ENCODE measurements around the gene TAP2.
"Not testable (repeated sequence)": the region's sequence is repeated elsewhere in the genome, so short reads cannot be mapped to it uniquely, and the experiment has no call there.

TAP2 gene

DNA sequence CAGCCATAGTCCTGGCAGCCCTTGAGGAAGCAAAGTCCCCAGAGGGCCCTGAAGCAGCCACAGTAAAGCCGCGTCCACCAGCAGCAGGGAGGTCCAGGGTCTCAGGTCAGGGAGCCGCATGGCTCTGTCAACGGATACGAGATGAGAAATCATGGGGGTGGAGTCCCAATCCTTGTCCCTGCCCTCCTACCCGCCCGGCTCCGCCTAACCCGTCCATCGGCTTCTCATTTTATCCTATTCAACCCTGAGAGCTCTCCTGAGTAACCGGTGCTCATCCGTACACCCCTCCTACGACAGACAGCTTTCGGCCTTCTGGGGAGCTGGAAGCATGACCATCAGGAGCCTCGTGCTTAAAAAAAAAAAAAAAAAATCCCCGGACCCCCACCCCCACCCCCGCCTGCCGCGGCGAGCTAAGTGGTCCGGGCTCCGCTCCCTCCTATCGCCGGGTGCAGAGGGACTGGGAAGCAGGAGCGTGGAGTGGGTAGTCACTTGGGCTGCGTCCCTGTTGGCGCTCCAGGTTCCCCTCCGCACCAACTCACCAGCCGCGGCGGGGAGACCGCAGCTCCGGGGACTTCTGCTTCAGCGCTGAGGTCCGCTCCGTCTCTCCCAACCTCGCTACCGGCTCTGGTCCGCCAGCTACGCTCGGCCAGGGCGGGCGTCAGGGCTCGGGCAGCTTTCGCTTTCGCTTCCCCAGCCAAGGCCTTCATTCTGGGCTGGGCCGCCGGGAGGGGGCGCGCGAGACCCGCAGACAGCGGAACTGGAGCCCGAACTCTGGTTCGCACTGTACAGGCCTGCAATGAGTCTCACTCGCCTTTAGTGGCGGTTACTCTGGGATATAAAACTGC, at the start of gene TAP2:
TSS of gene TAP2 (minus strand) at position 626 of the 845 bp plus-strand sequence. CDS start at position 120, 506 bp downstream.
- DNase-seq = peak; percentile 85

DNA sequence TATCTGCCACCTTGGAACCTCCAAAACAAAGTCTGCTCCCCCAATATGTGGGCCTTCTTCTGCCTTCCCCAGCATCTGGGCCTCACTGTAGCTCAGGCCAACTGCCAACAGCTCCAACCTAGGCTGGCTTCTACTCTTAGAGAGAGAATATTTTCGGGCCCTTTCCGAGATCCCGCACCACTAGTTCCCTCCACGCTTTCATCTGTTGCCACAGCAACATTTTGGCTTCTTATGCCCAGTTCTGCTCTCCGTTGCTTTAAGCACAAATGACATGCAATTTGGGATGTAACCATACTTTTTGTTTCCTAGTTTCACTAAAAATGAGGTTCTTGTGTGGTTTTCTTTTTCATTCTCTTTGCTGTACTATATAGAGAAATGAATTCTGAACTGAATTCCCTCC, 49.1 kb upstream of the TAP2 start:
- no peak for DNase-seq

DNA sequence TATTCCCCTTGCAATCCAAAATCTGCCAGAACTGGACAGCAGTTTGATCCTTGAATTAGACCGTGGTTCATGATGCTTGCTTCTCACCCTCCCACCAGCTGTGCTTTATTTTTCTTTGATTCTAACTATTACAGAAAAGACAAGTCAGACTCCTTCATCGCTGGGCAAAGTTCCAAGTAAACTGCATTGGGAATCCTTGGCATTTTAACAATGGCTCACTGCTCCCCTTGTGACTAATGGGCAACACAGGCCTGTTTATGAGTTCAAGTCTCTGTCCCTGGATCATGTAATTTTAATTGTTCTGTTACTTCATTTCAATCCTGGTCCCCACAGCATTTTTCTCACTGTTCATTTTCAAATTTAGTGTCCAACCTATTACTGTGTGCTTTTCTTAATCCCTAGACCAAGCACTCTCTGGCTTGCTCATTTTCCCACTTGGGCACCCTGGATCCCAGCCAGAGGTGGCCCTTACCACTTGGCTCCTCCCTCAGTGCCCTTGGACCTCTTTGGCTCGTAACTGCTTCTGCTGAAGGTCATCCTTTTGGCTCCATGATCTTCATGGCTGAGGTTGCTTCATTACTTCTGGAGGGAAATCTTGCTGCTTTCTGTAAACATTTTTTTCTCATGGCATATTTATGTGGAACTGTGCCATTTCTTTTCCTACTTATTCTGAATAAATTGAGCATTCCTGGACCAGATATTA, 48.3 kb upstream of the TAP2 start:
- no peak for DNase-seq

DNA sequence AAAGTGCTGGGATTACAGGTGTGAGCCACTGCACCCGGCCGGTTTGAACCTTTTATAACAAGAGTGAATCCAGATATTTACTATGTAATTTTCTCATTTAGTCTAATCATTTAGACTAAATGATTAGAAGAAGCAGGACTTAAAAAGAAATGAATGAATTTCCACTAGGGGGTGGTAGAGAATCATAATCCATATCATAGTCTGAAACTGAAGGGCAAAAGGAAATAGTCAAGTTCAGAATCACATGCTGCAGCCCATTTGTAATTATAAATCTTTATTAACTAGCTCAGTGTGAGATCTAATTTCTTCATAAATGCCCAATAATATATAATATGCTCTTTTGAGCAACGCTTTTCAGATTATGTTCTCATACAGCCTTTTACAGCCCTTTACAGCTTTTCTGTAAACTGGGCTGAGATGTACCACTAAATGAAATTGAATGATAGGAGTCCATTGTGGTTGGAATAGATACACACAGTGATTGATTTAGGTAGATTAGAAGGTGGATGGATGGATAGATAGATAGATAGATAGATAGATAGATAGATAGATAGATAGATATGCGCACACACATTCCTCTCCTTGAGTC, 47.3 kb upstream of the TAP2 start:
- peak; percentile 30 for DNase-seq

DNA sequence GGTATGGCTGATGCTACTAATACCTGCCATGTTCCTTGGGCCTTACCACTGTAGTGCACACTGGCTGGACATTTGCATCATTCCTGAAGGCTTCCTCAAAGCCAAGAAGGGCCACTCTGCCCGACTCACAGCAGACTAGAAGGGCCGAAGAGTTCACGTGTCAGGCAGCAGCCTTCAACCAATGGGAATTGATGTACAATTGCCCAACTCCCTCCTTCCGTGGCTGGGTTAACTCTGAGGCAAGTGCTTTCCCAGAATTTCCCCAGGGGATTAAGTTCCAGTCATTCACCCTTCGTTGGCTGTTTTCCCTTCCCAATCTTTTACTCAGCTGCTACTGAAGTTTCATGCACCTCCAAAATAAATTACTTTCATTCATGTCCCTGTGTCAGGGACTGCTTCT, 45.2 kb upstream of the TAP2 start:
- no peak for DNase-seq

DNA sequence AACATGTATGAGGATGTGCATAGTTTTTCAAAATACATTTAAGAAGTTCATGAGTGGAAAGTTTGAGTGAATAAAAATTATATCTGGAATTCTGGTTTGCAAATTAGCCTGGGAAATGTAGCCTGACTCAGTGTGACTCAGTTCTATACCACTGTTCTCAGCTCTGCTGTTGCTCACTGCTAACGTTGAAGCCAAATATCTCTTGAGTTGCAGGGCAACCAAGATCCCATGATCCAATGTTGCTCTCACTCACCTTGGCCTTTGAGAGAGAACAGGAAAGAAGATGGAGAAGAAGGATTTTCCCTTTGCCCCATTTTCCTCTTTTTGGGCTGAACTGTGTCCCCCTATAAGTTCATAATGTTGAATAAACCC, 44.3 kb upstream of the TAP2 start:
- no peak for DNase-seq

DNA sequence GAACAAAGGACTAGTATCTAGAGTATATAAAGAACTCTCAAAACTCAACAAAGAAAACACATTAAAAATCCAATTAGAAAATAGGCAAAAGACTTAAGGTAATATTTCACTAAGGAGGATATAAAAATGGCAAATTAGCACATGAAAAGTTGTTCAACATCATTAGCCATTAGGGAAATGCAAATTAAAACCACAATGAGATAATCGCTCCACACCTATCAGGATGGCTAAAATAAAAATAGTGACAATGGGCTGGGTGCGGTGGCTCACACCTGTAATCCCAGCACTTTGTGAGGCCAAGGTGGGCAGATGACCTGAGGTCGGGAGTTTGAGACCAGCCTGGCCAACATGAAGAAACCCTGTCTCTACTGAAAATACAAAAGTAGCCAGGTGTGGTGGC, 42.4 kb upstream of the TAP2 start:
- DNase-seq = not testable (repeated sequence)

DNA sequence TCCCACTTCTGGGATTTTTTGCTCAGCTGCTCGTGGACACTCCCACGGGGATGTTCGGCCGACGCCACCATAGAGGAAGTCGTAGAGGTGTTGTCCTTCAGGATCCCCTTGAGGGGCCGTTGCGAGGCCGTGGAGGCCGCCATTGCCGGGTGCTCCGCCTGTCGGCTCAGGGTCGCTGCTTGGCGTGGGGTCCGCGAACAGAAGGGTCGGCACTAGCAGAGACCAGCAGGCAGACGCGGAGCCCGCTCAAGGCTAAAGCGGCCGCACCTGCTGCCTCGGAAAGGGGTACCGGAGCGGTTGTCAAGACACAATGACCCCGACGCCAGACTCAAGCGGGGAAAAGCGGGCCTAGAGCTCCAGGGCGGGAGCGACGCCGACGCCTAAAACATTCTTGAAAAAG, 41.2 kb upstream of the TAP2 start:
- no peak for DNase-seq

DNA sequence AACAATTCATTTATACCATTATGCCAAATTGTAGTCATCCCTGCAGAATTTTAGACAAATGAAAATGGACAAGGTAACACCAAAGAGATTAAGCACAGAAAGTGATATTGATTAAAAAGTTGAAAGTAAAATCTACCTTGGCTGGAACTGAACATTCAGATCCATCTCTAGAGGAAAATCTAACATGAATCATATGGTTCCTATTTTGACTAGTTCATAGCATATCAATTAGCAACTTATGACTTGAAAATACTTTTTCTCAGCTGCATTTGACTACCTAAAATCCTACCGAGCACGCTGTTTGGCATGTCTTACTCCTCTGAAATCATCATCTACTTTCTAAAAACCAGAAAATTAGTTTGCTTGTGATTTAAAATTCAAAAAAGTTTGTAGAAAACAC, 38.1 kb upstream of the TAP2 start:
- no peak for DNase-seq

DNA sequence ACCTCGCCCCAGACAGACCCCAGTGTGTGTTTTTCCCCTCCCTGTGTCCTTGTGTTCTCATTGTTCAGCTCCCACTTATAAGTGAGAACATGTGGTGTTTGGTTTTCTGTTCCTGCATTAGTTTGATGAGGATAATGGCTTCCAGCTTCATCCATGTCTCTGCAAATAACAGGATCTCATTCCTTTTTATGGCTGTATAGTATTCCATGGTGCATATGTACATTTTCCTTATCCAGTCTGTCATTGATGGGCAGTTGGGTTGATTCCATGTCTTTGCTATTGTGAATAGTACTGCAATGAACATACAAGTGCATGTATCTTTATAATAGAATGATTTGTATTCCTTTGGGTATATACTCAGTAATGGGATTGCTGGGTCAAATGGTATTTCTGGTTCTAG, 35.4 kb upstream of the TAP2 start:
- not testable (repeated sequence) for DNase-seq

DNA sequence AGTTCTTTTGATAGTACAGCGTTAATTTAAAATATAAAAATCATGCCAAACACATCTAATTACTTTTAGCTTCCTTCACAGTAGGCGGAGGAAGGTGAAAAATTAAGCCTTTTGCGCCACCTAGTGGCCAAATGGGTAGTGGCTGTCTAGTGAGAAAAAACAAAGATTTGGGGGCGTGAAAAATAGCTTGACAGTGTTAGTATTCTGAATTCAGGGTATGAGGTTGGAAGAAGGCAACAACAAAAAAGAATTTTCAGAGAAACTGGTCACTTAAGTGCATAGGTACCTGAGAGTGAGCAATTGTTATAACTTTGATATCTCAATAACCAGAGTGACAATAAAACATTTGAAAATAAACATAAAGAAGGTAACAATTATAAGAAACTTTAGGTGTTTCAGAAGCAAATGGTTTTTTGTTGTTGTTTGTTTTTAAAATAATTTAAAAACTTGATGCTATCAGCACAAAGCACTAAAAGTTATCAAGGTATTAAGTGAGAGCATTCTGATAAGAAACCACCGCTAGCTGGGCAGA, 29.8 kb upstream of the TAP2 start:
- no peak for DNase-seq

DNA sequence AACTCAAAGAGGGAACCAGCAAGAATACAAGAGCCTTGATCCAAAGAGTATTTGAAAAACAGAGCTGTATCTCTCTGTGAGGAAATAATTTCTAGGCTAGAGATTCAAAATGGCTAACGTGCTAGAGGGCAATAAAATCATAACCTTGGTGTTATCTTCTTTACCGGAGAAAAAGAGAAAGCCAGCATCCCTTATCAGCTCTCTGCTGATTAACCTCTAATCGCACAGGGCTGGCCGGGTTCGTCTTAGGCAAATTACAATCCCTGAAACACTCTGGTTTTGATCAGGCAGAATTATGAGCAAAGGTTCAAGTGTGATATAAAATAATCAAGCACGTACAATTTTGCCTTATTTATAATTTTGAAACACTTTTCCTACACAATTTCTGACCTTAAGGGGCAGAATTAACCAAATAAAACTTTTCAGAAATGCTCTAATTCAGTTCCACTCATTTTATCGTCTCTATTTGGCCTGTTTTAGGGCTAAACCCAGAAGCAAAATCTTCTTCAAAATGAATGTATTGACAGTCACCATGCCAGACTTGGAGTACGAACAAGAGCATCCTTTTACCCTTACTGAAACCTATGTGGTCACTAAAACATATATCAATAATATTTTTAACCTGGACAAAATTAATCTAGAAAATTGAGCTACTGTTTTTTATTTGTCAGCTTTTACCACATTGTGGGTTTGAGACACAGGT, 29.2 kb upstream of the TAP2 start:
- no peak for DNase-seq

DNA sequence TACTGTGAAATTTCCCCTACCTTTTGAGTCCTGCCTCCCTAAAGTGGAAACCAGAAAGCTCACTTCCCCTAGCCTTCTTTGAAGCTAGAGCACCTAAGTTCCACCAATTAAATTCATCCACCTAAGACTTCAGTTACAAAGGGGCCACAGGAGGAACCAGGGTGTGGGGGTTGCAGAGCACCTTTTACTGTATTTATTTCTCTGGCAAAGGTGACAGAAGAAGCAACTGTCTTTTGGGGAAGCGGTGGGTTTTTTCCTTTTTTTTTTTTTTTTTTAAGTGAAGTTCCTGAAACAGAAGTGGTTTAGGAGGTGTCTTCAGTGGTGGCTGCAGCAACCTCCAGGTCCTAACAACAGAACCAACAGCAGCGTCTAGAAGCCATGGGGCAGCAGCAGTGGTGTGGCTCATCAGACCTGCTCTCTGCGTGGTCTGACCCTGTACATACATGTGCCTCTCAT, 28.5 kb upstream of the TAP2 start:
- no peak for DNase-seq

DNA sequence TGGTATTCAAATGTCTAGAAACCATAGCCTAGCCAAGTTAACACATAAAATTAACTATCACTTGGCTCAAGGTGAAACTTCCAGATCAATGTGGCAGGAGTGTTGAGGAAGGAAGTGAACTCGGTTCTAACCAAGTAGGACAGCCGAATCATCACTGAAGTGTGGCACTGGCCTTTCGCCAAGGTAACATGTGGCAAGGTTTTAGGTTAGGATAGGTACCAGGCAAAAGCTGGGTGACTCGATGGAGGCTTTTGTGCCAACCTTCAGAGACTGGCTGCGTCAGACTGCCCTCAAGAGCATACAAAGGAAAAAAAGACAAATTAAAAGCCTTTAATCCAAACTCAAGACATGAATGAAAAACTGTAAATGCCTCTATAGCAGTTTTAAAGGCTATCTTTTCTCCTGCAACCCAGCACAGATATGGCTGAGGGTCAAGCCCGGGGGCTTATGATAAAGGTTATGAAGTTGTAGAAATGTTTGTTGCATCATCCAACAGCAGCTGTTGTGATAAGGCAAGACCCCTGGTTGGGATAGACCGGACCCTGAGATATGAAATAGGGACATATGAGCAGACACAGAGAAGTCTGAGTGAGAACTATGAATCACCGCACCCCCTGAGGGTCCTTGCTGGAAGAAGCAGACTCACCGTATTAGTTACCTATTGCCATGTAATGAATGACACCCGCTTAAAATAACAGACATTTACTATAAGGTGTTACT, 27.3 kb upstream of the TAP2 start:
- no peak for DNase-seq

DNA sequence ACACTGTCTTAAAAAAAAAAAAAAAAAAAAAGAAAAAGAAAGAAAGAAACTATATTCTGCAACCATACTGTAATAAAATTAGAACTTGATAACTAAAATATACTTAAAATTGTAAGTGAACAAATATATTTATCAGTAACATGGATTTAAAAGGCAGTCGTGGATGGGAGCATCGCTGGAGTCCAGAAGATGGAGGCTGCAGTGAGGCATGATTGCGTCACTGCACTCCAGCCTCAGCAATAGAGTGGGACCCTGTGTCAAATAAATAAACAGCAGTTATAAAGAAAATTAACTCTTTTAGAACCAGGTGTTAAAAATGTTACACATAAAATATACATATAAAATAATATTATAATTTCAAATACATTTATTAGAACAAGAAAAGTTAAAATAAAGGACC, 24.2 kb upstream of the TAP2 start:
- no peak for DNase-seq

DNA sequence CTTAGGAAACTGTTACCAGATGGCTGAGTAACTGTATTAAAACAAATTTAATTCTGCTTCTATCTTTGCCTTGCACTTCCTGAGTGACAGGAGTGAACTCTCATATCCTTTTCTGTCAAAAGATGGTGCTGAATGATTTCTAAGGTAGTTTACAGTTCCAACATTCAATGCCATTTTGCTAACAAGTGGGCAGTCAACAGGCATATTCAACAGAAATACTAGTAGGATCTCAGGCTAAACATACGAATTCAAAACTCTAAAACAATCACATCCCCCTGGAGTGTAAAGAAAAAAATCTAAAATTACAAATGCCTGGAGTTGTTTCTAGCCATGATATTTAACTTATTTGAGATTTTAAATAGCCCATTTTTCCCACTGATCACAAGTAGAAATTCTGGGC, 22.1 kb upstream of the TAP2 start:
- DNase-seq = no peak

DNA sequence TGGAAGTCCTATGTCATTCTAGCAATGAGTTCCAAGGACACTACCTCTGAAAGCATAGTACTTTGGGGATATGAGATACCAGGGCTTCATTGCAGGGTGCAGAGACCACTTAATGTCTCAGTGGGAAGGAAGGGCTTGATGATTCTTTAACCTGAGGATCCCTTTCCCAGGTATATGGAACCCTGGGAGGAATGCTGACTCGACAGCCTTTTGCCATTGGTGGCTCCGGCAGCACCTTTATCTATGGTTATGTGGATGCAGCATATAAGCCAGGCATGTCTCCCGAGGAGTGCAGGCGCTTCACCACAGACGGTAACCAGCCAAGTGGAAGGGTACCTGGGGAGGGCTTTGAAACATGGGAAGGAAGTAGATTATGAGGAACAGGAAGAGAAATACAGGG, 19.7 kb upstream of the TAP2 start:
- DNase-seq = no peak

DNA sequence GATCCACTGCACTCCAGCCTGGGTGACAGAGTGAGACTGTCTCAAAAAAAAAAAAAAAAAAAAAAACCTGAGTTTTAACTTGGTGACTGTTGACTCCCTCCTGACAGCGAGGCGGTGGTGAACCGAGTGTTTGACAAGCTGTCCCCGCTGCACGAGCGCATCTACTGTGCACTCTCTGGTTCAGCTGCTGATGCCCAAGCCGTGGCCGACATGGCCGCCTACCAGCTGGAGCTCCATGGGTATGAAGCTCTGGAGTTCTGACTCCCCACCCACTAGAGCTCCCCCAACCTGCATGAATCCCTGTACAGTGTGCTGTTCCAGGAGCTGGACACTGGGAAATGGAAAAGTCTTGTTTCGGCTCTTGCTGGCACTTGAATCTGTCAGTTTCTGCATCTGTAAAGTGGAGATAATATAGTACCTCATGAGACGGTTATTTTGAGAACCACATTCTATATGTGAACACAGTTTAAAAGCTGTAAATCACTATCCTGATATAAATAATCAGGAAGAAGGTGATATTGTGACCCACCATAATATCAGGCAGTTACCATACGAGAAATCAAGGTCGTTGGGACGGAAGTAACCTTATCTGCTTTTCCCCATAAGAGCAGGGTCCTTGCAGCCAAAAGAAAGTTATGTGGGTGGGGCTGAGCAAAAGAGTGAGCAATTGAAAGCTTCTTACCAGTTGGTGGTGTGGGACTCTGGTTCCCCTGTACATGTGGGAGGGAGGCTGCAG, 18.8 kb upstream of the TAP2 start:
- no peak for DNase-seq

DNA sequence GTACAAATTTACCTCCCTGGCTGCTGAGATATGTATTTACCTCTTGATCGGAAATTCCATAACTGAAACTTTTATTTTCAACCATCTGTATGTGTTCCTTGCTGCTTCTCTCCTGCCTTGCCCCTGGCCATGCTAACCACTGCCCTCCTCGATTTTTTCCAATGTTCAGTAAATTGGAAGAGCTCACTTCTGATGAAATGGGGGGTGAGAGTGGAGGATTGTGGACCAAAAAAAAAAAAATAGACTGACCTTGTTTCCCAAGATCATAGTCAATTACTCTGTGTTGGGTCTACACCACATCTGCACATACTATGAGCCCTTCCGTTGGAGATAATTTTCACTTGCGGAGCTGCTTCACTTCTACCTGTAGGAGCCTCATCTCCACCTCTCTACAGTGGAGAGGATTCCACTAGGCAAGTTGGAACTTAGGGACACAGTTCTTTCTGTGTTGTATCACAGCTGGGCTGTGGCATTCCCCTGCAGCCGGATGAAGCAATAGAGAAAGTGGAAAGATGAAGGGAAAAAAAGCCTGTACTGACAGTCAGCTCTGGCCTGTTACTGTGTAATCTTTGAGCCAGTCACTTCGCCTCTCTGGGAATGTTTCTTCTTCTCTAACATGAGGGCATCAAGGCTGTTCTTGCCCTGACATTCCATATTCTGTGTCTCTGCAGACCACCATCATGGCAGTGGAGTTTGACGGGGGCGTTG, 17.1 kb upstream of the TAP2 start:
- no peak for DNase-seq

DNA sequence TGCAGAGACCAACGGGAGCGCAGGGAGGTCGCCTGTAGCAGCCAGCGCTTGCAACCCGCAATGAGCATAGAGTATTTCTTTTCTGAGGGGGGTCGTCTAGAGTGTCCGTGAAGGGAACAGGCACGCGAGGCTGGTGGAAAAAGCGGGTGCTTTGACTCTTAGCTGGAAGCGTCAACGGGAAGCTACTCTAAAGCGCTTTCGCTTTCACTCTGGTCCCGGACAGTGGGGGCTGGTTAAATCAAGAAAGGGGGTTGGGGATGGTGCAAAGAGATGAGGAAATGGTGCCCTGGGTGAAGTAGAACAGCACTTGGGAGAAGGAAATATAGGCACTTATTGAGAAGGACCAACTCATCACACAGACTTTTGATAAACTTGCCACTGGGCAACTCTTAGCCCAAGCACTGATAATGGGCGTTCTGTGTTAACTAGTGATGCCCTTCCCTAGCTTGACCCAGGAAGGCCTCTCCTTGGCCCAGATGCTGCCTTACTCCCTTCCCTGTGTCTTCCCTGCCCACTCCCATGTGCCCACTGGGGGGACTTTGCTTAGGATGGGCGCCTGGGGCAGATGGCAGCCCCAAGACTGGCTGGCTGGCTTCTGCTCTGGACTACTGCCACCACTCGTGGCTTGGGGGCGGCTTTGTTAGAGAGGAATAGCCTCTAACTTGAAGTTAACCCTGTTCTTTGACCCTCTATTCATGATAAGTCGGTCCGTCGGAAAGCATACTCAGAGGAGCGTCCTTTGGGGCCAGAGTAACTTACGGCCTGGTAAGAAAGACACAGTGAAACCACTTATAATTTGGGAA, 16.0 kb upstream of the TAP2 start:
- peak; percentile 30 for DNase-seq

Measured in 8988T (cell line).